HUES48 (cell line): ENCODE measurements around the gene CENPF.

Experiments
- H3K27ac ChIP-seq: one replicate; pipeline ENCODE4 v1.7.0; 2013; ENCODE audit warnings: low read depth, low read length, inconsistent platforms
- H3K27me3 ChIP-seq: 2 replicates; pipeline ENCODE4 v1.6.1; 2013; ENCODE audit warnings: mild to moderate bottlenecking, low read length; ENCODE audit not compliant: control insufficient read depth, insufficient read depth
- H3K36me3 ChIP-seq: 2 replicates; pipeline ENCODE4 v1.6.1; 2013; ENCODE audit warnings: low read length; ENCODE audit not compliant: control insufficient read depth, insufficient read depth
- H3K4me1 ChIP-seq: 2 replicates; pipeline ENCODE4 v1.6.1; 2013; ENCODE audit warnings: mild to moderate bottlenecking, low read length; ENCODE audit not compliant: control insufficient read depth, insufficient read depth
- H3K4me3 ChIP-seq: 2 replicates; pipeline ENCODE4 v1.5.1; 2013; ENCODE audit warnings: mild to moderate bottlenecking, low read depth, low read length
- H3K9ac ChIP-seq: 2 replicates; pipeline ENCODE4 v1.6.1; 2013; ENCODE audit warnings: mild to moderate bottlenecking, low read depth, low read length, moderate library complexity
- H3K9me3 ChIP-seq: 2 replicates; pipeline ENCODE4 v1.6.1; 2013; ENCODE audit warnings: low read length; ENCODE audit not compliant: control insufficient read depth, insufficient read depth

CENPF gene

GRCh38 chr1:214645712-214646111 lies 42.7 kb downstream of the CENPF start:
- Histone ChIP-seq H3K36me3 (peaks cover 100% of the 10 kb centered on the region), H3K4me3 (no peak overlapping the region), H3K4me1 (no peaks in the 10 kb centered on the region), H3K9me3 (no peaks in the 10 kb centered on the region), H3K9ac (no peak overlapping the region), H3K27me3 (no peaks in the 10 kb centered on the region), H3K27ac (no peak overlapping the region)

- H3K36me3 ChIP-seq = peaks cover 94% of the 10 kb centered on the region
- H3K4me3 ChIP-seq = no peak overlapping the region
- H3K9ac ChIP-seq = no peak overlapping the region
- no peaks in the 10 kb centered on the region for H3K4me1 ChIP-seq
- no peaks in the 10 kb centered on the region for H3K27me3 ChIP-seq
- no peak overlapping the region for H3K27ac ChIP-seq
- H3K9me3 ChIP-seq = no peaks in the 10 kb centered on the region
Observed at GRCh38 chr1:214648801-214649200, 45.8 kb downstream of the CENPF start.

GRCh38 chr1:214649607-214650006 lies 46.6 kb downstream of the CENPF start:
- H3K4me1 ChIP-seq = no peaks in the 10 kb centered on the region
- no peak overlapping the region for H3K4me3 ChIP-seq
- H3K36me3 ChIP-seq = peaks cover 94% of the 10 kb centered on the region
- no peak overlapping the region for H3K9ac ChIP-seq
- H3K27me3 ChIP-seq = no peaks in the 10 kb centered on the region
- no peaks in the 10 kb centered on the region for H3K9me3 ChIP-seq
- H3K27ac ChIP-seq = no peak overlapping the region

DNA sequence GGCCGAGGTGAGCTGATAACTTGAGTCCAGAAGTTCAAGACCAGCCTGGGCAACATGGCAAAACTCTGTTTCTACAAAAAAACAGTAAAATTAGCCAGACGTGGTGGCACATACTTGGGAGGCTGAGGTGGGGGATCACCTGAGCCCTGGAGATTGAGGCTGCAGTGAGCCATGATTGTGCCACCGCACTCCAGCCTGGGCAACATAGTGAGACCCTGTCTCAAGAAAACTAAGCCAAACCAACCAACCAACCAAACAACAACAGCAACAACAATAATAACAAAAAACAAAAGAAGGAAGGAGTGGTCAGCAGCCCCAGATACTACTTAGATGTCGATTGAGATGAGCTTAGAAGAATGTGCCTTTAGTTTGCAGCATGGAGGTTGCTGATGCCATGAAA lies 47.7 kb downstream of the CENPF start:
- H3K4me1 ChIP-seq = no peaks in the 10 kb centered on the region
- H3K9me3 ChIP-seq = no peaks in the 10 kb centered on the region
- no peak overlapping the region for H3K9ac ChIP-seq
- H3K4me3 ChIP-seq = no peak overlapping the region
- peaks cover 94% of the 10 kb centered on the region for H3K36me3 ChIP-seq
- no peak overlapping the region for H3K27ac ChIP-seq
- H3K27me3 ChIP-seq = no peaks in the 10 kb centered on the region

DNA sequence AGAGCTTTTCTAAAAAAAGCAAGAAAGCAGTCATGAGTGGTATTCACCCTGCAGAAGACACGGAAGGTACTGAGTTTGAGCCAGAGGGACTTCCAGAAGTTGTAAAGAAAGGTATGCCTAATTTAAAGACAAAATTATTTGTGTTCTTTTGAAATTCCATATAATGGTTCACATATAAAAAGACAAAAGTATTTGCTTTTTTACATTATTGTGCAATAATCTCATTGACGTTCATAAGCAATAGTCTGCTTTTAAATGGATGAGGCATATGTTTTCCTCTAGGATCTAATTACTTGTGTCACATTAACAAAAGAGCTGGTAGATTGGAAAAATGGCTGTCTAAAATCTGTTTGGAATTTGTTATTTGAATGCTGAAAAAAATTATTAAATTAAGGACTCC lies 54.3 kb downstream of the CENPF start:
- Histone ChIP-seq H3K36me3 (peaks cover 98% of the 10 kb centered on the region), H3K4me3 (no peak overlapping the region), H3K27ac (no peak overlapping the region), H3K9me3 (no peaks in the 10 kb centered on the region), H3K4me1 (no peaks in the 10 kb centered on the region), H3K27me3 (no peaks in the 10 kb centered on the region), H3K9ac (no peak overlapping the region)

- no peaks in the 10 kb centered on the region for H3K9me3 ChIP-seq
- no peak overlapping the region for H3K9ac ChIP-seq
- H3K36me3 ChIP-seq = peaks cover 100% of the 10 kb centered on the region
- no peak overlapping the region for H3K27ac ChIP-seq
- no peak overlapping the region for H3K4me3 ChIP-seq
- no peaks in the 10 kb centered on the region for H3K27me3 ChIP-seq
- H3K4me1 ChIP-seq = no peaks in the 10 kb centered on the region
Observed at GRCh38 chr1:214658175-214658574, 55.2 kb downstream of the CENPF start.

DNA sequence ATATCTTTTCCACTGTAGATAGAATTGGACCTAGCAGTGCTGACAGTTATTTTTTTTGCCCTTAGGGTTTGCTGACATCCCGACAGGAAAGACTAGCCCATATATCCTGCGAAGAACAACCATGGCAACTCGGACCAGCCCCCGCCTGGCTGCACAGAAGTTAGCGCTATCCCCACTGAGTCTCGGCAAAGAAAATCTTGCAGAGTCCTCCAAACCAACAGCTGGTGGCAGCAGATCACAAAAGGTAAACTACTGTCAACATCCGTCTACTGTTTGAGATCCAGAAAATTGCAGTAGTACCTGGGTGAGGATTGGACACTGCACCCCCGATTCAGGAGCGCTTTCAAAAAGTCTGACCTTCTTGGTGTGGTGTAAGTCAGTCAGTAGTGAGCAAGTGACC lies 55.8 kb downstream of the CENPF start:
- Histone ChIP-seq H3K9ac (no peak overlapping the region), H3K36me3 (peaks cover 100% of the 10 kb centered on the region), H3K27ac (no peak overlapping the region), H3K9me3 (no peaks in the 10 kb centered on the region), H3K4me3 (no peak overlapping the region), H3K4me1 (no peaks in the 10 kb centered on the region), H3K27me3 (no peaks in the 10 kb centered on the region)

DNA sequence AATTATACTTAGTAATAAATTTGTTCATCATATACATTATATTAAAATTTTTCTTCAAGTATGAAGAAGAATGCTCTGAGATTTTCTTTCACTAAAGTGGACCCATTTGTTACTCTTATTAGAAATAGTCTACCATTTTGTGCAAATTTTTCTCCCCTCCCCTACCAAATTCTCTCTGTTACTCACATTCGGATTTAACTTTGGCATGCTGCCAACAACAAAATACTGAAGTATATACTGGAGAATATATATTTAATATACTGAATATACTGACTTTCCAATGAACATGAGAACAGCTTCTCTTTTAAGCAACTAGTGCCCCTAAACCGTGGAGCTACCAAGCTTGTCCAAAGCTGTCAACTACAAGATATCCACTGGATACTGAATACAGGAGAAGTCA lies 57.2 kb downstream of the CENPF start:
- H3K9ac ChIP-seq = no peak overlapping the region
- H3K27ac ChIP-seq = no peak overlapping the region
- H3K27me3 ChIP-seq = no peaks in the 10 kb centered on the region
- H3K4me1 ChIP-seq = no peaks in the 10 kb centered on the region
- no peak overlapping the region for H3K4me3 ChIP-seq
- peaks cover 100% of the 10 kb centered on the region for H3K36me3 ChIP-seq
- H3K9me3 ChIP-seq = no peaks in the 10 kb centered on the region

GRCh38 chr1:214660900-214661299 lies 57.9 kb downstream of the CENPF start:
- H3K9ac ChIP-seq = no peak overlapping the region
- no peak overlapping the region for H3K27ac ChIP-seq
- no peak overlapping the region for H3K4me3 ChIP-seq
- peaks cover 100% of the 10 kb centered on the region for H3K36me3 ChIP-seq
- H3K4me1 ChIP-seq = no peaks in the 10 kb centered on the region
- no peaks in the 10 kb centered on the region for H3K27me3 ChIP-seq
- H3K9me3 ChIP-seq = no peaks in the 10 kb centered on the region

GRCh38 chr1:214662223-214662785 lies 59.3 kb downstream of the CENPF start:
- H3K27ac ChIP-seq = no peak overlapping the region
- H3K4me3 ChIP-seq = no peak overlapping the region
- no peaks in the 10 kb centered on the region for H3K4me1 ChIP-seq
- H3K36me3 ChIP-seq = peaks cover 100% of the 10 kb centered on the region
- no peak overlapping the region for H3K9ac ChIP-seq
- no peaks in the 10 kb centered on the region for H3K9me3 ChIP-seq
- no peaks in the 10 kb centered on the region for H3K27me3 ChIP-seq

DNA sequence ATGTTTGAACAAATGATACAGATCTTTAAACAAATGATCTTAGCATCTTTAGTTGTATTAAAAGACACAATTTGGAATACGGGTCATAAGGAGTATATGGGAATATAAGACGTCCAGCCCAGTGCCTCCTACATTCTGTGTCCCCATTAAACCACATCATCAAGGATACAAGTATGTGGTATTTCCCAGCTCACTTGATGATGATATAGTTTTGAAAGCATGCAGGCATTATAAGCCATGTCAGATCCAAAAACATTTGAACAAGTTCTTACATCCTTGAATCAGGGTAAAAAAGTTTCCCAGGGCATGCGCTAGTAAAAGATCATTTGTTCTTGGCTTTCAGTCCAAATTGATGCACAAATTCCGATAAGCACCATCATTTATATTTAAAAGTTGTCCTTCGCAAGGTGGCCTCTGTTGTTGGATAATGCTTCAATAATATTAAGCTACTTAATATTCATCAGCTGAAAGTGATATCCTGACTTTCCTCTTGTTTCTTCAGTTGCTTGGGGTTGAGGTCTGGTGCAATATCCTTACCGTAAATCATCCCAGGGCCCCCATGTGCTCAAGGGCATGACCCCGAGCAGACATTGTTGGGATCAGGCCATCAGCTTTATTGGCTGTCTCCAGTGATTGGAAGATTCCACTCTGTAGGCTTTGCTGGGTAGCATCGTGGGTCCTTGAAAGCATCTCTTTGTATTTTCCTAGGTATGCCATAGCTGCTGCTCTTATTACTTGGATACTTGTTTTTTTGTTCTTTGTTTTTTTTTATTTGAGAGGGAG lies 61.8 kb downstream of the CENPF start:
- H3K36me3 ChIP-seq = peaks cover 98% of the 10 kb centered on the region
- H3K27ac ChIP-seq = no peak overlapping the region
- H3K4me1 ChIP-seq = no peaks in the 10 kb centered on the region
- H3K9ac ChIP-seq = no peak overlapping the region
- H3K27me3 ChIP-seq = no peaks in the 10 kb centered on the region
- H3K9me3 ChIP-seq = no peaks in the 10 kb centered on the region
- no peak overlapping the region for H3K4me3 ChIP-seq
